Naive thymus-derived CD4-positive, alpha-beta T cell (primary cell): ENCODE measurements around the gene SPCS2. TPM values are rescaled to one million over a fixed set of nuclear protein-coding genes. Genes with fewer than 3 reads are reported as not detected.
"Not testable (repeated sequence)": the region's sequence is repeated elsewhere in the genome, so short reads cannot be mapped to it uniquely, and the experiment has no call there.

Experiments used
- ATAC-seq: fragments of 150-1000 bp; cut with Tn5 transposase; 2 replicates; pipeline ENCODE4 v1.10.0; 2021; ENCODE audit warnings: mild to moderate bottlenecking, moderate library complexity
- CTCF ChIA-PET: fragments of 350-600 bp; sonication (Branson Sonifier 250); formaldehyde crosslinking; loops from one replicate; lab custom pipeline; 2021; ENCODE audit warnings: antibody characterized with exemption; lab: Charles Lee
- POLR2A ChIA-PET: fragments of 350-600 bp; sonication (Branson Sonifier 250); formaldehyde crosslinking; loops from one replicate; lab custom pipeline; 2021; ENCODE audit warnings: antibody characterized with exemption, inconsistent platforms; lab: Charles Lee
- DNase-seq, 9 donors: peaks; one replicate each; pipeline versions ENCODE4 v3.0.0 to v3.0.0-alpha.2; 2020 to 2022; ENCODE audit warnings: mixed read lengths in 1 of 9
- H3K27ac ChIP-seq: one replicate; pipeline ENCODE4 v1.7.0; 2013; ENCODE audit warnings: mild to moderate bottlenecking, low read depth, low read length, moderate library complexity
- H3K27me3 ChIP-seq, 2 donors: one replicate each; pipeline ENCODE4 v1.7.0; 2013; ENCODE audit warnings: low read length in 2 of 2, mild to moderate bottlenecking in 2 of 2, moderate library complexity in 2 of 2; ENCODE audit not compliant: control insufficient read depth in 2 of 2, insufficient read depth in 2 of 2
- H3K36me3 ChIP-seq, 3 experiments: 1 replicate in 2 of 3; 2 replicates in 1 of 3; pipeline ENCODE4 v1.7.0; 2013; ENCODE audit warnings: low read length in 3 of 3, mild to moderate bottlenecking in 3 of 3, moderate library complexity in 1 of 3; ENCODE audit not compliant: insufficient read depth in 3 of 3, control insufficient read depth in 2 of 3
- H3K4me1 ChIP-seq, 2 donors: one replicate each; pipeline ENCODE4 v1.7.0; 2013; ENCODE audit warnings: low read length in 2 of 2, mild to moderate bottlenecking in 2 of 2, moderate library complexity in 1 of 2; ENCODE audit not compliant: control insufficient read depth in 2 of 2, insufficient read depth in 2 of 2
- H3K4me3 ChIP-seq: 2 replicates; pipeline ENCODE4 v1.7.0; 2013; ENCODE audit warnings: mild to moderate bottlenecking, low read length
- H3K9me3 ChIP-seq, 3 experiments: 1 replicate in 2 of 3; 2 replicates in 1 of 3; pipeline ENCODE4 v1.7.0; 2013; ENCODE audit warnings: low read length in 3 of 3; ENCODE audit not compliant: control insufficient read depth in 2 of 3
- H3K27ac Mint-ChIP-seq, 9 donors: one replicate each; pipeline ENCODE4 v1.8.0; 2020 to 2022; ENCODE audit warnings: mixed read lengths in 9 of 9, mild to moderate bottlenecking in 8 of 9, moderate library complexity in 5 of 9, inconsistent platforms in 2 of 9
- H3K27me3 Mint-ChIP-seq, 5 donors: one replicate each; pipeline ENCODE4 v1.8.0; 2021 to 2022; ENCODE audit warnings: mixed read lengths in 5 of 5, mild to moderate bottlenecking in 1 of 5
- H3K36me3 Mint-ChIP-seq, 5 donors: one replicate each; pipeline ENCODE4 v1.8.0; 2020 to 2022; ENCODE audit warnings: mixed read lengths in 5 of 5, mild to moderate bottlenecking in 3 of 5, inconsistent platforms in 1 of 5
- H3K4me1 Mint-ChIP-seq, 7 donors: one replicate each; pipeline ENCODE4 v1.8.0; 2020 to 2022; ENCODE audit warnings: mixed read lengths in 7 of 7, mild to moderate bottlenecking in 3 of 7, inconsistent platforms in 1 of 7
- H3K4me3 Mint-ChIP-seq, 10 donors: one replicate each; pipeline ENCODE4 v1.8.0; 2020 to 2022; ENCODE audit warnings: mild to moderate bottlenecking in 10 of 10, mixed read lengths in 10 of 10, moderate library complexity in 6 of 10, inconsistent platforms in 2 of 10
- H3K9me3 Mint-ChIP-seq, 11 donors: one replicate each; pipeline ENCODE4 v1.8.0; 2020 to 2022; ENCODE audit warnings: mixed read lengths in 11 of 11, mild to moderate bottlenecking in 4 of 11, inconsistent platforms in 1 of 11, moderate library complexity in 1 of 11
- intact Hi-C, 2 donors: fragments of 100-400 bp; cut with micrococcal nuclease; formaldehyde crosslinking; loops; one replicate each; pipeline ENCODE4 v1.15.1; 2023
- polyA plus RNA-seq, 2 donors: library from polyadenylated mRNA; unstranded; fragments of 300-500 nt; fragmentation: Illumina TruSeq; gene quantifications; one replicate each; pipeline ENCODE4 v1.2.3, GENCODE V29; 2021
- total RNA-seq, 6 experiments: library from RNA in 5 of 6; stranded (reverse) in 5 of 6; gene quantifications; 1 replicate in 5 of 6; 2 replicates in 1 of 6; pipeline ENCODE4 v1.2.3 and lab custom pipeline; 2021 to 2026

The SPCS2 gene
- total and polyA plus RNA-seq, 7 experiments from 2014 or later, result 53.9 to 211 (median 100) TPM

- Mint-ChIP-seq H3K36me3 (peaks cover 0 to 31% (median 11%) of the 10 kb centered on the region in 5 donors), H3K27me3 (no peaks in the 10 kb centered on the region), H3K27ac (no peak overlapping the region), H3K4me1 (peaks cover 49 to 96% (median 80%) of the 10 kb centered on the region in 7 donors), H3K9me3 (peaks cover 0 to 1% (median 0%) of the 10 kb centered on the region in 11 donors), H3K4me3 (peak overlapping the region in 1 of 10 donors; percentile 13)
- ChIA-PET POLR2A (interaction anchor here (0.7 to 1.3 kb wide), 3 partner anchors 8 to 35 kb away, joined by 3 to 4 read pairs (median 3); partner anchors contain the start of gene NEU3), CTCF (no interaction called here)
- Histone ChIP-seq H3K27ac (no peak overlapping the region), H3K4me3 (no peak overlapping the region), H3K4me1 (peaks cover 17 to 29% of the 10 kb centered on the region in 2 donors), H3K27me3 (no peaks in the 10 kb centered on the region), H3K9me3 (no peaks in the 10 kb centered on the region), H3K36me3 (peaks cover 0 to 12% (median 12%) of the 10 kb centered on the region in 3 experiments)
- DNase-seq, result no peak
- ATAC-seq, result no peak
- intact Hi-C loops, result no loop called here
Observed at GRCh38 chr11:74953451-74953850, 4.4 kb downstream of the SPCS2 start.

DNA sequence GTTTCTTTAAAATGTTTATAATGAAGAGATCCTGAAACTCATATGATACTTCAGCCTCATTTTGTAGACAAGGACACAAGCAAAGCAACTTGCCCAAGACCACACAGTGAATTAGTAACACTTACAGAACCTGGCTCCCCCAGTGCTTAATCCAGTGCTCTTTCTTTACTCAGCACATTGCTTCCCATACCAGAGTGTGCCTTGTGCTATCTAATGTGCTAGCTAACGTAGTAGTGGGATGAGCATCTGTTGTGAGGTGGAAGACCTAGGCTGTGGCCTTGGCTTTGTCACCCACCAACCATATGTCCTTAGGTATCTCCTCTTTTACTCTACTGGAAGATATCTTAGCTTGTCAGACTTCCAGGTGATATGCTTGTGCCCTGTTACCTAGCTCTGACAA lies 5.1 kb downstream of the SPCS2 start:
- ATAC-seq (no peak), DNase-seq (no peak)
- Histone ChIP-seq H3K4me3 (no peak overlapping the region), H3K27ac (no peak overlapping the region), H3K9me3 (no peaks in the 10 kb centered on the region), H3K27me3 (no peaks in the 10 kb centered on the region), H3K4me1 (peaks cover 16 to 31% of the 10 kb centered on the region in 2 donors), H3K36me3 (peaks cover 0 to 18% (median 12%) of the 10 kb centered on the region in 3 experiments)
- Mint-ChIP-seq H3K27ac (no peak overlapping the region), H3K4me3 (no peak overlapping the region), H3K36me3 (peaks cover 0 to 38% (median 11%) of the 10 kb centered on the region in 5 donors), H3K27me3 (no peaks in the 10 kb centered on the region), H3K4me1 (peaks cover 53 to 97% (median 82%) of the 10 kb centered on the region in 7 donors), H3K9me3 (peaks cover 0 to 1% (median 0%) of the 10 kb centered on the region in 11 donors)
- ChIA-PET POLR2A (interaction anchor here (1.2 to 1.3 kb wide), 2 partner anchors 7 to 35 kb away, joined by 3 to 4 read pairs; partner anchors contain the start of gene NEU3), CTCF (no interaction called here)
- intact Hi-C loops, result no loop called here

GRCh38 chr11:74956397-74957015 lies 7.4 kb downstream of the SPCS2 start:
- no peak for ATAC-seq
- H3K9me3 Mint-ChIP-seq, result no peaks in the 10 kb centered on the region
- H3K9me3 ChIP-seq, result no peaks in the 10 kb centered on the region
- DNase-seq, result no peak
- no peaks in the 10 kb centered on the region for H3K27me3 ChIP-seq
- H3K36me3 ChIP-seq, result peaks cover 0 to 14% (median 12%) of the 10 kb centered on the region in 3 experiments
- CTCF ChIA-PET, result interaction anchor here (0.5 kb wide), 1 partner anchor 305 kb away, joined by 3 read pairs; no protein-coding TSS in a partner anchor
- intact Hi-C loops, result no loop called here
- H3K4me1 Mint-ChIP-seq, result peaks cover 49 to 93% (median 83%) of the 10 kb centered on the region in 7 donors
- H3K4me3 Mint-ChIP-seq, result peak overlapping the region in 1 of 10 donors; percentile 2
- H3K27ac Mint-ChIP-seq, result peak overlapping the region in 1 of 9 donors; percentile 67
- no peak overlapping the region for H3K27ac ChIP-seq
- no peak overlapping the region for H3K4me3 ChIP-seq
- H3K36me3 Mint-ChIP-seq, result peaks cover 0 to 36% (median 6%) of the 10 kb centered on the region in 5 donors
- H3K4me1 ChIP-seq, result peaks cover 3 to 15% of the 10 kb centered on the region in 2 donors
- POLR2A ChIA-PET, result interaction anchor here (1.0 kb wide), 1 partner anchor 51 kb away, joined by 3 read pairs; no protein-coding TSS in a partner anchor
- no peaks in the 10 kb centered on the region for H3K27me3 Mint-ChIP-seq

DNA sequence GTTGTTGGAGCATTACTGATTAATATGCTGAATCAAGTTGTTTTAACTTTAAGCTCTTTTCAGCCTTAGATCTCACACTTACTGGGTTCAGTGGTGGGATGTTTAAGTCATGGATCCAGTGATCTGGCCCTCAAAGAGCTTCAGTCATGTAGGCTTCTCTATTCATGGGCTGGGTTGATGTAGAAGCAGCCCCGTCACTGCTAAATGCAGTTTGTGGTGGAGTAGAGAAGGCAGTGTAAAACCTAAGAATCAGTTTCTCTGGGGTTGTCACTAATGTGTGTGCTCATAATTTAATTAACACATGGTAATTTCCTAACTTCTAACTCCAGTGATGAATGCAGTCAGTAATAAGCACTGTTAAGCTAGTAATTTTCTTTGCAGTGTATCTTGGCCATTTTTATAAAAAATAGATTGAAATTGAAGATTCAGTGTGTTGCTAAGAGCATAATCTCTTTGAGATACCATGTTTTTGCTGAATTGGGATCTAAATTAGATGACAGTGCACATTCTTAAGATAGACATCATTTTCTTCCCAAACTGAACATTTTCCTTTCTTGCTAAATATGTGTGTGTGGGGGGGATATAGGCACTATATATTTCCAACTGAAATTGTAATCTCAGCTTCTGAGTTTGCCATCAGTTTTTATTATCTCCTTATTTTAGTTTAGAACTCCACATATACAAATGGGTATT lies 9.0 kb downstream of the SPCS2 start:
- no peaks in the 10 kb centered on the region for H3K9me3 ChIP-seq
- CTCF ChIA-PET, result interaction anchor here (0.7 kb wide), 1 partner anchor 283 kb away, joined by 3 read pairs; no protein-coding TSS in a partner anchor
- Mint-ChIP-seq H3K27me3 (no peaks in the 10 kb centered on the region), H3K4me1 (peaks cover 59 to 94% (median 86%) of the 10 kb centered on the region in 7 donors), H3K36me3 (peaks cover 0 to 28% (median 4%) of the 10 kb centered on the region in 5 donors), H3K27ac (peak overlapping the region in 1 of 9 donors; percentile 3), H3K9me3 (no peaks in the 10 kb centered on the region), H3K4me3 (peak overlapping the region in 3 of 10 donors; percentile 5 to 24 (median 12))
- DNase-seq (no peak), ATAC-seq (no peak)
- intact Hi-C loops, result no loop called here
- POLR2A ChIA-PET, result interaction anchor here (1.4 kb wide), 1 partner anchor 31 kb away, joined by 4 read pairs; the partner anchor contains the start of gene NEU3
- peaks cover 0 to 14% (median 8%) of the 10 kb centered on the region in 3 experiments for H3K36me3 ChIP-seq
- no peak overlapping the region for H3K4me3 ChIP-seq
- H3K27ac ChIP-seq, result no peak overlapping the region
- no peaks in the 10 kb centered on the region for H3K27me3 ChIP-seq
- peaks cover 0 to 18% of the 10 kb centered on the region in 2 donors for H3K4me1 ChIP-seq

DNA sequence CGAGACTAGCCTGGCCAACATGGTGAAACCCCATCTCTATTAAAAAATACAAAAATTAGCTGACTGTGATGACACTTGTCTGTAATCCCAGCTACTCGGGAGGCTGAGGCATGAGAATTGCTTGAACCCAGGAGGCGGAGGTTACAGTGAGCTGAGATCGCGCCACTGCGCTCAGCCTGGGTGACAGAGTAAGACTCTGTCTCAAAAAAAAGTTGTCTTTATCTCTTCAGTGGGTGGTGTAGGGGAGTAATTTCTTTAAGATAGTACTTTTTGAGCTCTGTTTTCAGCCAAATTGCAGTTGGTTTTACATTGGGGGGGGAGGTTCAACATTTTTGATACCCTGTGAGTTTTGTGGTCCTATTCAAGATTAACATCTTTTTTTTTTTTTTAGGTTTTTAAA lies 11.1 kb downstream of the SPCS2 start:
- peak overlapping the region in 1 of 9 donors; percentile 40 for H3K27ac Mint-ChIP-seq
- Histone ChIP-seq H3K36me3 (peaks cover 0 to 14% (median 0%) of the 10 kb centered on the region in 3 experiments), H3K4me1 (peaks cover 6 to 18% of the 10 kb centered on the region in 2 donors)
- intact Hi-C loops, POLR2A ChIA-PET, H3K27me3 ChIP-seq, ATAC-seq, H3K27me3 Mint-ChIP-seq, H3K4me3 ChIP-seq, H3K9me3 ChIP-seq, H3K9me3 Mint-ChIP-seq, H3K27ac ChIP-seq, DNase-seq: not testable (repeated sequence)
- H3K4me1 Mint-ChIP-seq, result peaks cover 51 to 84% (median 75%) of the 10 kb centered on the region in 7 donors
- CTCF ChIA-PET, result interaction anchor here (1.3 kb wide), 1 partner anchor 31 kb away, joined by 4 read pairs; no protein-coding TSS in a partner anchor
- peaks cover 0 to 28% (median 4%) of the 10 kb centered on the region in 5 donors for H3K36me3 Mint-ChIP-seq
- peak overlapping the region in 2 of 10 donors; percentile 8 to 15 for H3K4me3 Mint-ChIP-seq

DNA sequence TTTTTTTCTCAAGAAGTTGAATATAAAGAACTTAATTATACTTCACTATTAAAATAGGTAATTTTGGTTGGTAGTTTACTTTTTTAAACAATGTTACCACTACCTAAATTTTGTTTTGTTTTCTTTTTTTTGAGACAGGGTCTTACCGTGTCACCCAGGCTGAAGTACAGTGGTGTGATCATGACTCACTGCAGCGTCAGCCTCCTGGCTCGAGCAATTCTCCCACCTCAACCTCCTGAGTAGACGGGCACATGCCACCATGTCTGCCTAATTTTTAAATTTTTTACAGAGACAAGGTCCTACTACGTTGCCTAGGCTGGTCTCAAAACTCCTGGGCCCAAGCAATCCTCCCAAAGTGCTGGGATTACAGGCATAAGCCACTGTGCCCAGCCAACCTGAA lies 17.6 kb downstream of the SPCS2 start:
- Mint-ChIP-seq H3K36me3 (peaks cover 0 to 33% (median 6%) of the 10 kb centered on the region in 5 donors), H3K9me3 (no peaks in the 10 kb centered on the region)
- peaks cover 3 to 6% of the 10 kb centered on the region in 2 donors for H3K4me1 ChIP-seq

More for the DNA sequence above, 17.6 kb downstream of the SPCS2 start:
- H3K27me3 Mint-ChIP-seq, result no peaks in the 10 kb centered on the region
- Histone ChIP-seq H3K9me3 (no peaks in the 10 kb centered on the region), H3K4me3 (no peak overlapping the region), H3K36me3 (peaks cover 4 to 39% (median 4%) of the 10 kb centered on the region in 3 experiments), H3K27me3 (no peaks in the 10 kb centered on the region), H3K27ac (no peak overlapping the region)
- DNase-seq, result no peak
- intact Hi-C loops, result no loop called here
- no peak overlapping the region for H3K27ac Mint-ChIP-seq
- H3K4me3 Mint-ChIP-seq, result peak overlapping the region in 1 of 10 donors; percentile 12
- H3K4me1 Mint-ChIP-seq, result peaks cover 15 to 30% (median 25%) of the 10 kb centered on the region in 7 donors
- no peak for ATAC-seq
- CTCF ChIA-PET, result no interaction called here
- POLR2A ChIA-PET, result no interaction called here
